Fibroblast of skin of left quadriceps (primary cell): ENCODE results near the gene MYBPH.
A peak's percentile ranks its signal among the peaks of the same experiment; 100 is the strongest.

Source experiments
- DNase-seq, 2 experiments: peaks; one replicate each; pipeline ENCODE4 v3.0.0-alpha.2; 2013; ENCODE audit warnings: low read depth in 2 of 2

Gene MYBPH

DNA sequence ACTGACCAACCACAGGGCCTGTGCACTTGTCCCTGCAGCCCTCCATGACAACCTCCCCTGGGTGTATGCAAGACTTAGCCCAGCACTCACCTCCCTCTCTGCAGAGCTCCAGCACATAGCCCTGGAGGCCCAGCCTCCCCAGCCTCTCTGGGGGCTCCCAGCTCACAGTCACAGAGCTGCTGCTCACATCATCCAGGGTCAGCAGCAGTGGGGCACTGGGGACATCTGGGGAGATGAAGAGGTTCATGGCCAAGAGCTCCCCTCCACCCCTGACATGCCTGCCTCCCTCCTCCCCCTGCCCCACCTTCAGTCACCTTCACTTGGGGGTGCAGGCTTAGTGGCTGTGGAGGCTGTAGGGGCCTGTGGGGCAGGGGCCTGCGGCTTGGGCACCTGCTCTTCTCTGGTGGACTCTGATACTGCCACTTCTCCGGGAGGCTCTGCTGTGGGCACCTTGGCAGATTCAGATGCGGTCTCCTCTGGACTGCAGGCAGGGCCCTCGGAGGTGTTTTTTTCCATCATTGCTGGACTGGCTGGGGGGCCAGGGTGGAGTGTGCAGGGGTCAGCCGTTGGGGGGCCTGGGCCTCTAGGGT lies at the start of gene MYBPH:
MYBPH (minus strand) TSS at position 590 of the 590 bp plus-strand sequence; CDS start at position 519, 71 bp downstream.
- DNase-seq, result no peak

DNA sequence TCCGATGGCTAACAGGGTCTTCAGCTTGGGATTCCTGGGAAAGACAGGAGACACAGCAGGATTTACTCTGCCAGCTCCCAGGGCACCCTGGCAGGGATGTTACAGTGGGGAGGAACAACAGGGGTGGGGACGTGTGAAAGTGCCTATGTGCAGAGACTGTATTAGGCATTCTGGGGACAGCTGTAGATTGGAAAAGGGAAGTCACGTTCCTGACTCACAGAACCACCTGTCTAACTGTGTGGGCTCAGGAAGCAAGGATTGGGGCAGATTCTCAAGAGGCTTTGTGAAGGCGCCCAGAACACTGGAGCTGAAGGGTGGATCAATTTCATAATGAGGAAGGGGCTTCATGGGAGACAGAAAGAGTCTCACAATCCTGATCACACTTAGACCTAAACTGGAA lies 49.4 kb upstream of the MYBPH start:
- no peak for DNase-seq

DNA sequence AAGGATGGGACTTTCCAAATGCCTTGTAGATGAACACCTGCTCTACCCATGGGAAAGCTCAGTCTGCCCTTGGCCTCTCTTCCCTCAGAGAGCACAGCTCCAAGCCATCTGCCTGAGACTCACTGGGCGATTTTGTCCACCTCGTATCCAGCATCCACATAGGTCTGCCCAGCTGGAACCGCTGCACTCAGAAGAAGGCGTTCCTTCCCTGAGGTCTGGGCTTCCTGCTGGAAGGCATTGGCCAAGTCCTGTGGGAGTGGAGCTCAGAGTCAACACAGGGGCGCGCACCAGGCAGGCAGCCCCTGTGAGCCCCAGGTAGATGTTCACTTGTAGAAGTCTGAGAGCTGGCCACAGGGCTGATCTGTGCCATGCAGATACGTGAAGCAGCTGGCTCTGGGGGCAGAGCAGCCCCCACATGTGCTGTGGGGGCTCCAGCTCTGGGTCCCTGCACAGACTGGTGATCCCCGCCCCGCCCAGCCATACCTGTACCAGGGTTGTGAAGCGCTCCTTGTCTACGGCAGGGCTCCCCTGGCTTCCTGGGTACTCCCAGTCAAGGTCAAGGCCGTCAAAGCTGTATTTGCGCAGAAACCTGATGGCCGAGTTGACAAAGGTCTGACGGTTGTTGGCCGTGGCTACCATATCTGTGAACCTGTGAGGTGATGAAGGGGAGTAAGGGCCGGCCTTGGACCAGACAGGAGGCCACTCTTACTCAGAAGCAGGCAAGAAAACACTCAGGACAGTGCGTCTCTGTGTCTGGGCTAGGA lies 47.6 kb upstream of the MYBPH start:
- no peak for DNase-seq

DNA sequence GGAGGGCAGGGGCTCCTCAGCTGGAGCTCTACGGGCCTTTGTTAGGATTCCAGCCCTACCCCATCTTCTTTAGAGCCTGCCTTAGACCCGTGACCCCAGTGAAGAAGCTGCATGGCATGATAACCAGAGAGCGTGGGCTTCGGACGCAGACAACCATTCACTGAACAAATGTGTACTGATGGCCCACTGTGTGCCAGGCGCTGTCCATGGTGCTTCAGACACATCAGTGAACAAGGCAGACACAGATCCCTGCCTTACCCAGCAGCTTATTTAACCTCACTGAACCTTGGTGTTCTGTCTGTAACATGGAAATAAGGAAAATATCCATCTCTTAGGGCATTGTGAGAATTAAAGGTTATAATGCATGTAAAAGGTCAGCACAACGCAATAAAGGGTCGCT lies 44.3 kb upstream of the MYBPH start:
- DNase-seq, result no peak

DNA sequence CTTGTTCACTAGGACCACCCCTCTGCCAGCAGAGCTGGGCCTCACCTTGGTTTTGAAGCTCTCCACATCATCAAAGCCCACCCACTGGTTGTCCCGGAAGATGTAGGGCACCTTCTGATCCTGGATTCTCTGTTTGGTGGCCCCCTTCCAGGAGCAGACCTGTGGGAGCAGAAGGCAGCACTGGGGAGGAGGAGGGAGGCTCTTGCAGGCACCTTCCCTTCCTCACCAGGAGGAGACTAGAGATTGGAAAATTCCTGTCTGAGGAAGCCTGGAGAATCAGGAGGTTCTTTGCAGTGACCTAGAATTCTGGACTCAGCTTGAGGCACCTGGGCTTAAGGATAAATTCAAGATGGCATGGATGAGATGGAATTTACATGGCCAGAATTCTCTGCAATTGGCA lies 43.5 kb upstream of the MYBPH start:
- DNase-seq, result no peak

DNA sequence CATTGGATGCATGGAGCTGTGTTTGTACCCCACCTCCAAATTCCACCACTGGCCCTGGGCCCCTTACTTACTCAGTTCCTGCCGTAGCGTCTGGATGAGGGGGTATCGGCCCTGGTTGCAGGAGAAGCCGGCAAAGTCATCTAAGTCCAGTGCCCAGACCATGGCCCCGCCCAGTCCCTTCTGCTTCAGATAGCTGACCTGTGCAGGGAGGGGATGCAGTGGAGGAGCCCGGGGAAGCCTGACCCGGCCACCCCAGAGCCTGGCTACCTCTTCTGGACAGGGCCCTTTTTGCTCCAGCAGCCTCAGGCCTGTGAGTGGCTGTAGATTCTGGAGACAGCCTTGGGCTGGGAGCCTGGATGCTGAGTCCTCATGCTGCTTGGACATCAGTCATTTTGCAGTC lies 42.0 kb upstream of the MYBPH start:
- DNase-seq, result no peak

DNA sequence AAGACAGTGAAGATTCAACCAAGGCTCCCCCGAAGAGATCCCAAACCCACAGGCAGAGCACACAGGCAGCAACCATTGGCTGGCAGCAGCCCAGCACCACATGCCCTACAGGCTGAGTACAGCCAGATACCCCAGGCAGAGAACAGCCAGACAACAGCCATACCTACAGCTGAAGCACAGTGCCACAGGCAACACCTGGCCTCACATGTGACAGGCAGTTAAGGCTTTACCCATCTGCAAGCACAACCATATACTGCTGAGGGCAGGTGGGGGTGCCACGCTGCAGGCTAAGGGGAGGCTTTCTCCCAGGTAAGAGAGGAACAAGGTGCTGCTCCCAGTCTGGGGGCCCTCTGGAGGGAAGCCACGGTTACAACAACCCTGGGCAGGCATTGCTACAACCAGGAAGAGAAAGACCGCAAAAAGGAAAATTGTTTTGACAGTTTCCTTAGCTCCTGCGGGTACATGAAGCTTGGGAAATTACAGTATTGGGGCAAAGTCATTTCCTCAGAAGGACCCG lies 41.6 kb upstream of the MYBPH start:
- no peak for DNase-seq

DNA sequence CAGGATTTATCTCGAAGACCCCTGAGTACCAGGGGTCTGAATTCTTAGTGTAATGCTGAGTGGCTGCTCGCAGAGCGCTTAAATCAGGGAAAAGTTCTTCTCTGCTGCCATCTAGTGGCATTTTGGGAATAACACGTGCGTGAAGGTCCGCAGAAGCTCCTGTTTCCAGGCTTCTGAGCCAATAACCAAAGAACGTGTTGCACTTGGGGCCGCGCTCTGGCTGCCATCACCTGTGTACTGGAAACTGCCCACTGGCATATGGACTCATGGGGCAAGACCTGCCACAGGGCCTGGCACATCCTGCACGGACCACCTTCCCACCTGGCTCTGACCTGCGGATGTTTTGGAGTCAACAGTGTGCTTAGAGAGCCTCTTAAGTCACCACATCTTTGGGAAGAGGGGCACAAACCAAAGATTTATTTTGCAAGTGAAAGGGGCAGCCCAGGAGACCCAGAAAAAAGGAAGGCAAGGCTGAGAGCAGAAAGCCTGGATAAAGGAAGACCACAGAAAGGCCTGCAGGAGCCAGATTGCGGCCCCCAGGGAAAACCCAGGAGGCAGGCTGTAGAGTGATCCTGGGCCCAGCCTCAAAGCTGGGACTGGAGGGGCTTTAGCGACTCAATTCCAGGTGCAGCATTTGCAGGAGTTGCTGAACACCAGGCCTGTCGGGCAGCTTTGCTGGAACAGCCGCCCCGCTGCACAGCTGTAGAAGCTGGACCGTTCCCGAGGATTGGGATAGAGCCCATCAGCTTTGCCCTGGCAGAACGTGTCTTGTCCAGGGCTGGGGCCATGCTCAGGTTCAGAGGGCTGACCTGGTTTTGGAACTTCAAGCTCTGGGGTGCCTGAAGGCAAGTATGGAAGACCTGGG lies 40.9 kb upstream of the MYBPH start:
- peak; percentile 28 to 33 for DNase-seq

- DNase-seq, result no peak
Observed at GRCh38 chr1:203215573-203215972, 39.9 kb upstream of the MYBPH start.

- no peak for DNase-seq
Observed at GRCh38 chr1:203214871-203215270, 39.2 kb upstream of the MYBPH start.

GRCh38 chr1:203213126-203213525 lies 37.5 kb upstream of the MYBPH start:
- no peak for DNase-seq

DNA sequence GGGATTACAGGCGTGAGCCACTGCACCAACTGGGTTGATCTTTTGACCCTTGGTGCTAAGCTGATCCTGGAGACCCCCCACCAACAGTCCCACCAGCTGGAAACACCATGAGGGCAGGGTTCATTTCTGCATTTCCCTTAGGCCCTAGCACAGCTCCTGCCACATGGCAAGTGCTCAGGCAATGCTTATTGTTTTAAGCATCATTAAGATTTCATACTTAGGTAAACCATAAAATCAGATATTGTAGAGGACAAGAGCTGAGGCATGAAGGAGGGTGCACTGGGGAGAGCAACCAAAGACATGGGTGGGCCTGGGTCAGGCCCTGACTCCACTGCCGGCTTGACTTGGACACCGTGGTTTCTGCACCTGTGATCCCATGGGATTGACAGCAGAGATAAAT lies 36.2 kb upstream of the MYBPH start:
- no peak for DNase-seq

GRCh38 chr1:203210988-203211387 lies 35.4 kb upstream of the MYBPH start:
- no peak for DNase-seq

GRCh38 chr1:203210350-203210749 lies 34.7 kb upstream of the MYBPH start:
- DNase-seq, result no peak

GRCh38 chr1:203208181-203208580 lies 32.6 kb upstream of the MYBPH start:
- DNase-seq, result no peak

DNA sequence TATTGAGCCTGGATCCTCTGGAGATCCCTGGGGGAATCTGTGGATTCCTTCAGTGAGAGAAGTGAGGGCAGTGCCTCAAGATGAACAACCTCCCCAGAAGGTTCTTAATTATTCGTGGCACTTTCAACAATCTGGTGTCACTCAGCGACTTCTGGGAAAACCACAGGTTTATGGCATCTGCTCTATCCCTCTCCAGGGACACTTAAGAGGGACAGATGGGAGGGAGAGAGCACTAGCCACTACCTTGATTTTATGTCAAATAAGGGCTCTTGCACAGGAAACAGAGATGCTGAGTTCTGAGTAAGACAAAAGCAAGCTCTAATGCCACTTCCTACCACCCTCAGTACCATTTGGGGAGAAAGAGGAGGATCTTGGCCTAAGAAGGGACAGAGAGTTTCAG lies 32.1 kb upstream of the MYBPH start:
- DNase-seq, result no peak

GRCh38 chr1:203206129-203206687 lies 30.6 kb upstream of the MYBPH start:
- DNase-seq, result no peak

- no peak for DNase-seq
Observed at GRCh38 chr1:203204756-203205155, 29.1 kb upstream of the MYBPH start.

- peak; percentile 38 to 46 for DNase-seq
Observed at GRCh38 chr1:203202431-203203245, 27.0 kb upstream of the MYBPH start.

DNA sequence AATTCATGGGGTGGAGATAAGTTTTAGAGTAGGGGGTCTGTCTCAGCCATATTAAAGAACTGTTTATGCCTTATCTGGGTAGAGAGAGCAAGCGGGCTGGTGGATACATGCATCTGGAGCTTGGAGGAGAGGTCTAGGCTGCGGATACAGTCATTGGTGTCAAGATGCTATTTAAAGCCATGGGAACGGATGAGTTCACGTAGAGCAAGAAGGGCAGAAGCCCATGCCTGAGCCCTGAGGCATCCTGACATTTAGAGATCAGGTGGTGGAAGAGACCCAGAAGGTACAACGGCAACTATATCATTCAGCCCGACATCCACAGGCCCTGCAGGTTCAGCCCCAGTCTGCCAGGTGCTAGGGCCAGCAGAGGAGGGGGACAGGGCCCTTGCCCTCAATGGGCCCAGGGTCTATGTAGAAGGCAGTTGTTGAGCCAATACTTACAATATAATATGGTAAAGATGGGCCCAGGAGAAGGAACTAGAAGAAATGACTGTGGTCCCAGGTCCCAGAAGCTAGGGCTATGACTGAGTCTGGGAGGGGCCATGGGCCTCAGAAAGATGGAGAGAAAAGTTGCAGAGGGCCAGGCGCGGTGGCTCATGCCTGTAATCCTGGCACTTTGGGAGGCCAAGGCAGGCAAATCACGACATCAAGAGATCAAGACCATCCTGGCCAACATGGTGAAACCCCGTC lies 26.0 kb upstream of the MYBPH start:
- no peak for DNase-seq

DNA sequence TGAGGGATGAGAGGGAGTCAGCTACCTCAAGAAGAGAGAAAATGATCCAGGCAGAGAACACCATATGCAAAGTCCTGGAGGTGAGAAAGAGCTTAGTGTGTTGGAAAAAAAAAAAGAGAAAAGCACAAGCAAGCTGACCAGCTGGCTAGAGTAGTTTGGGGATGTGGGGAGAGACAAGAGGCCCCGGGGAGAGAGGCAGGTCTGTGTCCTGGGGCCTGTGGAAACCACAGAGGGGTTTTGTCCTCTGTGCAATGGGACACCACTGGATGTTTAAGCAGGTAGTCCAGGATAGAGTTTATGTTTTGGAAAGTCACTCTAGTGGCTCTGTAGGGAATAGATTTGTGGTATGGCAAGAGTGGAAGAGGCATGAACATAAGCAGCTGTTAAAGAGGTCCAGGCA lies 25.3 kb upstream of the MYBPH start:
- DNase-seq, result no peak
